ENCODE measurements around the gene PLEKHO1. TPM values are rescaled to one million over a fixed set of nuclear protein-coding genes. Genes with fewer than 3 reads are reported as not detected.

PLEKHO1 gene
- total and polyA plus RNA-seq, 12 donors: 36.2 to 298 (median 79.9) TPM

DNA sequence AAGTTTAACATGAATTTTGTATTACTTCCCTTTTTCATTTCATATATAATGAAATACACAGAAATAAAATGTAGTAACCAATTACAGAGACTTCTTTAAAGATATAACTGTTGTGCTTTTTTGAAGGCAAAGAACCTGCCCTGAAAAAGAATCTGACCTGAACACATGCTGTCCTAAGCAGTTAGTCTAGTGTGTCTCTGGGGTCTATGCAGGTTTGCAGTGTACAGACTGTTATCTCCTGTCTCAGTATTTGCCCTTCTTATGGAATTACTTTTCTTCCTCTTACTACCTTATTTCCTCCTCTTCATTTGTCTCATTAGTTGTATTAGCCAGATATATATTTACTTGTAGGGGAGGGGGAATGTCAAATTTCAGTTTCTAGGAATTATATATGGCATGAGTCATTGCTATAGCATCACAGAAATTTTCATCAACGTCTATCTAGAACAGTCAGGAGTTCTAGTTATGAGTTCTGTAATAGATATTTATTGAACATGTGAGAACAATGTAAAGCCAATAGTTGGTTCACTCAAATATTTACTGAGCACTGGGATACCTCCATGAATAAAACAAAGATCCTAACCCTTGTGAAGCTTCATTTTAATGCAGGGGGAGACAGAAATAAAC is 28.4 kb upstream of the PLEKHO1 start:
- Histone ChIP-seq H3K4me1 (replicated peaks in 1 of 2) (peaks cover 0 to 7% of the 10 kb centered on the region in 2 donors), H3K4me3 (no peak overlapping the region), H3K27me3 (no peaks in the 10 kb centered on the region), H3K9me3 (replicated peaks in 1 of 3) (no peaks in the 10 kb centered on the region), H3K36me3 (replicated peaks in 1 of 2) (no peaks in the 10 kb centered on the region), H3K27ac (no peak overlapping the region)
- DNase-seq: no peak
- whole genome bisulfite sequencing, 4 donors: 44 to 57% (median 49%) methylated on average over 1 of the region's 1 CpG
- intact Hi-C loops (cut with DNase I): no loop called here
- TF ChIP-seq POLR2A (IDR thresholded peaks at IDR 0.05): no peak
- TF ChIP-seq, protein P1, sequence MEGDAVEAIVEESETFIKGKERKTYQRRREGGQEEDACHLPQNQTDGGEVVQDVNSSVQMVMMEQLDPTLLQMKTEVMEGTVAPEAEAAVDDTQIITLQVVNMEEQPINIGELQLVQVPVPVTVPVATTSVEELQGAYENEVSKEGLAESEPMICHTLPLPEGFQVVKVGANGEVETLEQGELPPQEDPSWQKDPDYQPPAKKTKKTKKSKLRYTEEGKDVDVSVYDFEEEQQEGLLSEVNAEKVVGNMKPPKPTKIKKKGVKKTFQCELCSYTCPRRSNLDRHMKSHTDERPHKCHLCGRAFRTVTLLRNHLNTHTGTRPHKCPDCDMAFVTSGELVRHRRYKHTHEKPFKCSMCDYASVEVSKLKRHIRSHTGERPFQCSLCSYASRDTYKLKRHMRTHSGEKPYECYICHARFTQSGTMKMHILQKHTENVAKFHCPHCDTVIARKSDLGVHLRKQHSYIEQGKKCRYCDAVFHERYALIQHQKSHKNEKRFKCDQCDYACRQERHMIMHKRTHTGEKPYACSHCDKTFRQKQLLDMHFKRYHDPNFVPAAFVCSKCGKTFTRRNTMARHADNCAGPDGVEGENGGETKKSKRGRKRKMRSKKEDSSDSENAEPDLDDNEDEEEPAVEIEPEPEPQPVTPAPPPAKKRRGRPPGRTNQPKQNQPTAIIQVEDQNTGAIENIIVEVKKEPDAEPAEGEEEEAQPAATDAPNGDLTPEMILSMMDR (IDR thresholded peaks at IDR 0.05): no peak

DNA sequence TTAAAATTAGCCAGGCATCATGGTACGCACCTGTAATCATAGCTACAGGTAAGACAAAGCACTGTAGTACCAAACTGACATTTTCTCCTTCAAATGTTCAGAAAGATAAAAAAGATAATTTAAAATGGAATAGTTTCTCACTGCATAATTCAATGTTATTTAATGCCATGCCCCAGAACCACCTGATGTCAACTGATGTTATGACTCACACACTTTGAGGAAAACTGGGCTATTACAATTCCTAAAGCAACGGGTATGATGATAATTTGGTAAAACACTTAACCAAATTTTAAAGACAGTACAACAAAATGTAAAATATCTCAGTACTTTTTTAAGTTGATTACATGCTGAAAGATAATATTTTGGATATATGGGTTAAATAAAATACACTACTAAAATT is 22.9 kb upstream of the PLEKHO1 start:
- Histone ChIP-seq H3K4me3 (no peak overlapping the region), H3K27me3 (no peaks in the 10 kb centered on the region), H3K9me3 (replicated peaks in 1 of 3) (no peaks in the 10 kb centered on the region), H3K27ac (no peak overlapping the region), H3K4me1 (replicated peaks in 1 of 2) (no peaks in the 10 kb centered on the region), H3K36me3 (replicated peaks in 1 of 2) (no peaks in the 10 kb centered on the region)
- TF ChIP-seq POLR2A (IDR thresholded peaks at IDR 0.05): no peak
- TF ChIP-seq, protein P1 (IDR thresholded peaks at IDR 0.05): no peak
- intact Hi-C loops (cut with DNase I): no loop called here
- DNase-seq: no peak
- WGBS, 4 donors: 74 to 78% (median 75%) methylated on average over 2 of the region's 2 CpGs

DNA sequence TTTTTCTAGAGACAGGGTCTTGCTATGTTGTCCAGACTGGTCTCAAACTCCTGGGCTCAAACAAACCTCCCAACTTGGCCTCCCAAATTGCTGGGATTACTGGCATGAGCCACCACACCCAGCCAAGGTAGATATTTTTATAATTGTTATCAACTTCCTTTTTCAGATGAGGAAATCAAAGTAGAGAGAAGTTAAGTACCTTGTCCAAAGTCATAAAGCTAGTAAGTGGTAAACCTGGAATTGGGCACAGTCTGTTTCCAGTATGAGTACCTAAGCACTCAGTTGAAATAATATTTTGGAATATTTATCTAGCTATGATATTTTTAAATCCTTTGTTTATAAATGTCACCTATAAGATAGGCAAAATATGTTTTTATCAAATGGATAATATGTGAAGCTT is 22.3 kb upstream of the PLEKHO1 start:
- Histone ChIP-seq H3K27me3 (no peaks in the 10 kb centered on the region), H3K9me3 (replicated peaks in 1 of 3) (no peaks in the 10 kb centered on the region), H3K4me3 (no peak overlapping the region), H3K27ac (no peak overlapping the region), H3K36me3 (replicated peaks in 1 of 2) (no peaks in the 10 kb centered on the region), H3K4me1 (replicated peaks in 1 of 2) (no peaks in the 10 kb centered on the region)
- TF ChIP-seq POLR2A (IDR thresholded peaks at IDR 0.05): no peak
- TF ChIP-seq, protein P1 (IDR thresholded peaks at IDR 0.05): no peak
- no peak for DNase-seq
- intact Hi-C loops (cut with DNase I): no loop called here

DNA sequence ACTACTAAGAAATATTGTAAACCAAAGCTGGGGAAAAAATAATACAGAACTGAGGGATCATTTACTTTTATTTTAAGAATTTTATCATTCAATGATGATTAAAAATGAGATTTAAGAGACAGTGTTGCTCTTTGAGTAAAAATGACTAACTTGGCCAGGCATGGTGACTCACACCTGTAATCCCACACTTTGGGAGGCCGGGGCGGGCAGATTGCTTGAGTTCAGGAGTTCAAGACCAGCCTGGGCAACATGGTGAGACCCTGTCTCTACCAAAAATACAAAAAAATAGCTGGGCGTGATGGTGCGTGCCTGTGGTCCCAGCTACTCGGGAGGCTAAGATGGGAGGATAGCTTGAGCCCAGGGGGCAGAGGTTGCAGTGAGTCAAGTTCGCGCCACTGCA is 21.8 kb upstream of the PLEKHO1 start:
- H3K36me3 ChIP-seq (replicated peaks in 1 of 2): no peaks in the 10 kb centered on the region
- H3K27me3 ChIP-seq: no peaks in the 10 kb centered on the region
- intact Hi-C loops (cut with DNase I): no loop called here
- TF ChIP-seq POLR2A (IDR thresholded peaks at IDR 0.05): no peak
- TF ChIP-seq, protein P1 (IDR thresholded peaks at IDR 0.05): no peak
- no peaks in the 10 kb centered on the region for H3K4me1 ChIP-seq (replicated peaks in 1 of 2)
- H3K27ac ChIP-seq: no peak overlapping the region
- no peaks in the 10 kb centered on the region for H3K9me3 ChIP-seq (replicated peaks in 1 of 3)
- DNase-seq: peak in 1 of 7 donors; percentile 17
- 90 to 97% (median 93%) methylated on average over 7 of the region's 7 CpGs for WGBS, 4 donors
- no peak overlapping the region for H3K4me3 ChIP-seq

Data from adrenal gland (tissue), 12 donors.